ENCODE data around the gene EYS. TPM values are rescaled to one million over a fixed set of nuclear protein-coding genes. Genes with fewer than 3 reads are reported as not detected.

EYS gene
- polyA plus RNA-seq, 1 experiment, result not detected

GRCh38 chr6:64505312-64505711 lies 1201.7 kb downstream of the EYS start:
- Histone ChIP-seq H3K27ac (ENCODE audit: low read depth, low read length) (no peak overlapping the region), H3K4me3 (ENCODE audit: low read depth, low read length) (no peak overlapping the region), H3K9me3 (ENCODE audit: control insufficient read depth, insufficient read depth, low read length) (no peaks in the 10 kb centered on the region; the same call in 1 of the 2 replicates), H3K27me3 (ENCODE audit: control insufficient read depth, insufficient read depth, low read length) (no peaks in the 10 kb centered on the region)
- no peak for DNase-seq (ENCODE audit: low read depth, low spot score)
- POLR2A ChIA-PET, result no interaction called here
- TF ChIP-seq CTCF (IDR thresholded peaks at IDR 0.05; ENCODE audit: low read depth, low read length), result peak; percentile 48
- CTCF ChIA-PET, result interaction anchor here (0.7 to 1.7 kb wide), 11 partner anchors 9 to 26 kb away, joined by 3 to 9 read pairs (median 3); no protein-coding TSS in a partner anchor

- no peak for DNase-seq (ENCODE audit: low read depth, low spot score)
- ChIA-PET POLR2A (no interaction called here), CTCF (interaction anchor here (0.7 to 1.7 kb wide), 11 partner anchors 9 to 103 kb away, joined by 3 to 9 read pairs (median 3); no protein-coding TSS in a partner anchor)
- Histone ChIP-seq H3K27me3 (ENCODE audit: control insufficient read depth, insufficient read depth, low read length) (no peaks in the 10 kb centered on the region), H3K9me3 (ENCODE audit: control insufficient read depth, insufficient read depth, low read length) (no peaks in the 10 kb centered on the region; the same call in 1 of the 2 replicates), H3K27ac (ENCODE audit: low read depth, low read length) (no peak overlapping the region), H3K4me3 (ENCODE audit: low read depth, low read length) (no peak overlapping the region)
- TF ChIP-seq CTCF (IDR thresholded peaks at IDR 0.05; ENCODE audit: low read depth, low read length), result no peak
These were observed 1202.5 kb downstream of the EYS start for GRCh38 chr6:64504503-64504902.

GRCh38 chr6:64502801-64503200 lies 1204.2 kb downstream of the EYS start:
- Histone ChIP-seq H3K27ac (ENCODE audit: low read depth, low read length) (no peak overlapping the region), H3K9me3 (ENCODE audit: control insufficient read depth, insufficient read depth, low read length) (no peaks in the 10 kb centered on the region; the same call in 1 of the 2 replicates), H3K27me3 (ENCODE audit: control insufficient read depth, insufficient read depth, low read length) (no peaks in the 10 kb centered on the region), H3K4me3 (ENCODE audit: low read depth, low read length) (no peak overlapping the region)
- TF ChIP-seq CTCF (IDR thresholded peaks at IDR 0.05; ENCODE audit: low read depth, low read length), result no peak
- ChIA-PET CTCF (no interaction called here), POLR2A (no interaction called here)
- no peak for DNase-seq (ENCODE audit: low read depth, low spot score)

- no peaks in the 10 kb centered on the region; the same call in 1 of the 2 replicates for H3K9me3 ChIP-seq (ENCODE audit: control insufficient read depth, insufficient read depth, low read length)
- ChIA-PET CTCF (no interaction called here), POLR2A (no interaction called here)
- TF ChIP-seq CTCF (IDR thresholded peaks at IDR 0.05; ENCODE audit: low read depth, low read length), result no peak
- DNase-seq (ENCODE audit: low read depth, low spot score), result no peak
- no peak overlapping the region for H3K27ac ChIP-seq (ENCODE audit: low read depth, low read length)
- H3K4me3 ChIP-seq (ENCODE audit: low read depth, low read length), result no peak overlapping the region
- H3K27me3 ChIP-seq (ENCODE audit: control insufficient read depth, insufficient read depth, low read length), result no peaks in the 10 kb centered on the region
These were observed 1209.4 kb downstream of the EYS start for GRCh38 chr6:64497634-64498033.

- POLR2A ChIA-PET, result no interaction called here
- DNase-seq (ENCODE audit: low read depth, low spot score), result no peak
- Histone ChIP-seq H3K4me3 (ENCODE audit: low read depth, low read length) (no peak overlapping the region), H3K9me3 (ENCODE audit: control insufficient read depth, insufficient read depth, low read length) (no peaks in the 10 kb centered on the region), H3K27me3 (ENCODE audit: control insufficient read depth, insufficient read depth, low read length) (no peaks in the 10 kb centered on the region), H3K27ac (ENCODE audit: low read depth, low read length) (no peak overlapping the region)
- TF ChIP-seq CTCF (IDR thresholded peaks at IDR 0.05; ENCODE audit: low read depth, low read length), result no peak
- CTCF ChIA-PET, result no interaction called here
These were observed 1217.3 kb downstream of the EYS start for GRCh38 chr6:64489763-64490162.

Measured in AG04450 (cell line).